ENCODE results near the gene PRM3.
"Not testable (repeated sequence)": the region's sequence is repeated elsewhere in the genome, so short reads cannot be mapped to it uniquely, and the experiment has no call there.

Gene PRM3

DNA sequence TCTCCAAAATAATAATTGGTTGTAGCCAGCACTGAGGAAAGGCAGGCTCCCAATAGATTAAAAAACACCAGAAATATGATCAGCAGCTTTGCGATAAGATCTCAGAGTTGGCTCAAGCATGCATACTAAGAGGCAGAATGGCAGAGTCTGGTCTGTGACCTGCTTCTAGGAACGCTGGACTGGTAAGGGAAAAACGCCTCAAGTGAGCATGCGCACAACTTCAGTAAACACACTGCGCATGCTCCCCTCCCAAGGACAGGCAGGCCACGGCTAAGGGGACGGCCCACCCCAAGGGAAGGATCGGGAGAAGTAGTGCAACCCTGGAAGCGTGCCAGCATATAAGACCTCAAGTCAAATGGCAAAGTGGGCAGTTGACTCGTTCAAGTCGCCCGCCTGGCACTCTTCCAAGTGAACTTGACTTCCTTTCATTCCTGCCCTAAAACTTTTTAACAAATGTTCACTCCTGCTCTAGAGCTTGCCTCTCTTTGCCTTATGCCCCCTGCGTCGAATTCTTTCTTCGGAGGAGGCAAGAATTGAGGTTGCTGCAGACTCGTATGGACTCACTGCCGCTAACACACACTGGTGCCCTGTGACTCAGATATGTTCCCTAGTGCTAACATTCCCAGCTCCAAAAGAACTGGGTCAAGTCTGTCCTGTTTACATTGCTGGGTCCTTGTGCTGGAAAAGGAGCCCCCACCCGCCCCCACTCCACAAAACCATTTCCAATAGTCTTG, 30.1 kb upstream of the PRM3 start:
- DNase-seq, result no peak

DNA sequence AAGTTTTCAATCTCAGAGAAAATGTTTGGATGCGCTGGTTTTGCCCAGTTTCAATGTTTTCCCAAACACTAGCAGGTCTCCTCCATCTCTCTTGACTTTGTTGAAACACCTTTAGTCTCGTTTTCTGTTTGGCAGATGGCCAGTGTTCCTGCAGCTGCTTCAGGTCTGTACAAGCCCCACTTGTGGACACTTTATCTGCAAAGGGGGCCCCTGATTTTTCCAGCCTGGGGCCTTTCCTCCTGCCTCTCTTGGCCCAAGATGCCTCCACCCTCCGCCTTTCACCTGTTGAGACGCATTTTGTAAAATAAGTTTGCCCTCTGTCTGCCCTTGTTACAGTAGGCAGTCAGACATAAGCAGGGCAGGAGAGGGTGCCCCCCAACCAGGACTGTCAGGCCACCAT, 29.5 kb upstream of the PRM3 start:
- no peak for DNase-seq

DNA sequence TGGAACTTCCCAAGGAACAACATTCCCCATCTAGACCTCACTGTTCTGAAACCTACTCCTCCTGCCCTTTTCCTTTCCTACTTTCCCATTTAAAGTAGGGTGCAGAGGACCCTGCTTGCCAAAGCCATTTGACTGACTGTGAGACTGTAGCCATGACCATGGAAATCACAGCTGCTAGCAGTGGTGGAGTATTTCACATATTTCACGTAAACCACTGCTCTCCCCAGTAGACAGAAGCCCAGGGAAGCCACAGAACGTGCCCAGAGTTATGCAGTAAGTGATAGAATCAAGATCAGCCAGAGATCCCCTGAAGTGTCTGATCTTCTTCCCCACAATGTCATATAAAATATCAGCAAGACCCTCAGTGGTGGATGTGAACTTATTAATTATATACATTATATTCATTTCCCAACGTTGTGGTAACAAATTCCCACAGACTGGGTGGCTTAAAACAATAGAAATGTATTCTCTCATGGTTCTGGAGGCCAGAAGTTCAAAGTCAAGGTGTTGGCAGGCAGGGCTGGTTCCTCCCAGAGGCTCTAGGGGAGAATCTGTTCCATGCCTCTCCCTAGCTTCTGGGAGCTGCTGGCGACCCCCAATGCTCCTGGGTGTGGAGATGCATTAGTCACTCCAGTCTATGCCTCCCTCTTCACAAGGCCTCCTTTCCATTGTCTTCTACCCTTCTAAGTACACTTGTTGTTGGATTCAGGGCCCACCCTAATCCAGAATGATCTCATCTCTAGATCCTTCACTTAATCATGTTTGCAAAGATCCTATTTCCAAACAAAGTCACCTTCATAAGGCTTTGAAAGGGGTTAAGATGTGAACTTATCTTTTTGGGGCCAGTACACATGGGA, 28.4 kb upstream of the PRM3 start:
- no peak for DNase-seq

DNA sequence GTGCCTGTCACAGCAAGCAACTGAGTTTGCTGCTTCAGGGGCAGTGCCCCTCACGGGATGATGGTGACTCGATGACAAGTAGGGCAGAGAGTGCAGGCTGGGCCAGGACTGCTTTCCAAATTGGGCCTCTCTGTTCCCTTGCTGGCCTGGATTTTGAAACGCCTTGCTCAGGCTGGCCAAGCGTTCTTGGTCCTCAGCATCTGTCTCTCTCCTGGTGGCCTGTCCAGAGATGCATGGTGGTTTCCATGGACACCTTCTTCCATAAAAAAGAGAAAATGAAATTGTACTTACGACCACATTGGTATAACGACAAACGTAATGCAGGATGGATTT, 27.1 kb upstream of the PRM3 start:
- no peak for DNase-seq

DNA sequence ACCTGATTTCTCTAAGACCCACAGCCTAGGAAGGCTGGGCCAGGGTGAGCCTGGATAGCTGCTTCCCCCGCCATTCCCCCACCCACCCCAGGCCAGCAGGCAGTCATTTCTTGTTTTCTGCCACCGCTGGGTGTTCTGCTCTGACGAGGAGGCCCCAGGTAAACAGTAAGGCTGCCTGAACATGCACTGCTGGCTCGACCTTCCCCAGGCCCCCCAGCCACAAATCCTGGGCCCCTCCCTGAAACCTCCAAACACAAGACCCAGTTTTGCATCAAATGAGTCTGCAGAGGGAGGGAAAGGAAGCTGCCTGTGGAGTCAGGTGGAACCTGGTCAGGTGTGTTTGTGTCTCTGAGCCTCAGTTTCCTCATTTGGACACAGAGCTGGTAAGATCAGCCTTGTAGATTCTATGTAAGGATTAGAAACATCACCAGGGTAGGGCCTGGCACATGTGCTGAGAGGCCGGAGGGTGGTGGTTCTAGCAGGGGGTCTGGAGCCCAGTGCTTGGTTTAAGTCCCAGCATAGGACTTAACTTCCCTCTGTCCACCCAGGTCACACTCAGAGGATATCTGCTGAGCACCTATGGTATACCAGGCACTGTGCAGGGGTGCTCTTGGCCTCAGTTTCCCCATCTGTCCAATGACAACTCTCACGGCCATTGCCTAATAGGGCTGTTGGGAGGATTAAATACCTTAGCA, 26.6 kb upstream of the PRM3 start:
- no peak for DNase-seq

DNA sequence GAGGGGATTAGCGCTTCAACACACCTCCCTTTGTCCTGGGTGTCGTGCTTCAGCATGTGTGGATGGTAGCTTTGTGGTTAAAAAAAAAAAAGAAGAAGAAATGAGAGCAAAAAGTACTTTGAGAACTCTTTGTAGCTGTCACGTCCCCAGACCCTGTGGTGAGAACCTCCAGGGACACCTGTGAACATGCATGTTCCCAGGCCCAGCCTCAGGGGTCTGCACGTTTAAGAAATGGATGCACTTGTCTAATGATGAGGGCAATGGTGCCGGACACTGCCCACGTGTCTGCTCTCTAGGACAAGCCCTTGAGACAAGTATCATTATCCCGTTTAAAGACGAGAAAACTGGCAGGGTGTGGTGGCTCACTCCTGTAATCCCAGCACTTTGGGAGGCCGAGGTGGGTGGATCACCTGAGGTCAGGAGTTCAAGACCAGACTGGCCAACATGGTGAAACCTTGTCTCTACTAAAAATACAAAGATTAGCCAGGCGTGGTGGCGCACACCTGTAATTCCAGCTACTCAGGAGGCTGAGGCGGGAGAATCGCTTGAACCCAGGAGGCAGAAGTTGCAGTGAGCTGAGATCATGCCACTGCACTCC, 25.6 kb upstream of the PRM3 start:
- not testable (repeated sequence) for DNase-seq

DNA sequence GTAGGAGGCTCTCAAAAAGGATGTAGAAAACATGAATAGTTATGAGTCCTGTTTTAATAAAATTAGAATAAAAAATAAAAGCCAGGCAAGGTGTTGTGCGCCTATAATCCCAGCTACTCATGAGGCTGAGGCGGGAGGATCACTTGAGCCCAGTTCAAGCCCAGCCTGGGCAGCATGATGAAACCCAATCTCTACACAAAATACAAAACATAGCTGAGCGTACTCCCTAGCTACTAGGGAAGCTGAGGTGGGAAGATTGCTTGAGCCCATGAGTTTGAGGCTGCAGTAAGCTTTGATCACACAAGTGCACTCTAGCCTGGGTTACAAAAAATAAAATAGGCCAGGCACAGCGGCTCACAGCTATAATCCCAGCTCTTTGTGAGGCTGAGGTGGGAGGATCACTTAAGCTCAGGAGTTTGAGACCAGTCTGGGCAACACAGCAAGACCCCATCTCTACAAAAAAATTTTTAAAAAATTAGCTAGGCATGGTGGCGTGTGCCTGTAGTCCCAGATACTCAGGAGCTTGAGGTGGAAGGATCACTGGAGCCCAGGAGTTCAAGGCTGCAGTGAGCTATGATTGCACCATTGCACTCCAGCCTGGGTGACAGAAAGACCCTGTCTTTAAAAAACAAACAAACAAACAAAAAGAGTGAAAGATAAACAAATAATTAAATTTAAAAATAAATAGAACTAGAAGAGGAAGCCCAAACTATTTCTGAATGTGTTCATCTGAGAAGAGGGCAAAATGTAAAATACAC, 24.9 kb upstream of the PRM3 start:
- no peak for DNase-seq

DNA sequence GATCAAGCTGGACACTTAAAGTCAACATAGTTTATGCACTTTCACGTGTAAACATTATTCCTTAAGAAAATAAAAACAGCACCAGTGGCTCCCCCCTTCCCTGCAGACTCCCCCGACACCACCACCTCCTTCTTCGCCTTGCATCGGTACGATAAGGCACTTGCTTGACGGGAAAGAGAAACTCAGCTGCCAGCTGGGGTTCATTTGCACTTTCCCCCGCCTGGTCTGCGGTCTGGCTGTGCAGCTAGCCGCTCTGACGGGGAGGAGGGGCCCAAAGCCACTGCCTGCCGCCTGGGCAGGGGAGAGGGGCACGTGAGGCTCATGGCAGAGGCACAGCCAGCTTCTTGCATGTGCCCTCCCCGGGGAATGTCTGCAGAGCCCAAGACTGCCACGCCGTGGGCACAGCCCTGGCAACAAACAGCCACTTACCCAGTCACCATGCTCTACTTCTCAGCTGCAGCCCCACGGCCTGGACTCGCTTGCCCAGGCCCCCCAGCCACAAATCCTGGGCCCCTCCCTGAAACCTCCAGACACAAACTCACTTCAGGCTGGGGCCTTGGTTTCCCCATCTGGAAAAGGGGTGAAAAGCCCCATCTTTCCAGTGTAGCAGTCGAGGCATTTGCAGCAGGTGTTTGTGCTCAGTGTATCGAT, 24.2 kb upstream of the PRM3 start:
- peak; percentile 78 for DNase-seq

DNA sequence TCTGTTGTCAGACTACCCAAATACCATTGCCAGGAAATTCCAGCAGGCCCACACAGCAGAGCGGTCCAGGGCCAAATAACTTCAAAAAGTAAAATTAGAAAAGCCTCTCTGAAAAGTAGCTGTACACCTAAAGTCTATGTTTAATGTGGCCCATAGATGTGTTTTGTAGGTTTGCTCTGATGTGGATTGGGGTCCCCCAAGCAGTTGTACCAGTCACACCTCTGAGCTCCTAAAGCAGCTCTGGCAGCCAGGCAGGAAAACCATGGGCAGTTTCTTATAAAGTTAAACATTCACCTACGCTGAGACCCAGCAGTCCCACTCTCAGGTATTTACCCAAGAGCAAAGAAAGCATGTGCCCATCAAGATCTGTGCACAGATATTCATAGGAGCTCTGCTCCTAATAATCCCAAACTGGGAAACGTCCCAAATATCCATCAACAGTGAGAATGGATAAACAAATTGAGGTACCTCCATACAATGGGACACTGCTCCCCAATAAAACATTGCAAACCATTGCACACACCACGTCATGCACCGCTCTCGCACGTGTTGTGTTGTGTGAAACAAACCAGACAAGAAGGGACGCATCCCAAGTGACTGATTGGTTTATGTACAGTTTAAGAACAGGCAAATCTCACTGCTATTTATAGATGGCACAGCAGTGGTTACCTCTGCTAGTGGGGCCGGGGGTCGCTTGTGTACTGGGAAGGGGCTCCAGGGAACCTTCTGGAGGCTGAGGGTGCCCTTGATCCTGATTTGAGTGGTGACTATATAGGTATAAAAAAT, 23.5 kb upstream of the PRM3 start:
- DNase-seq, result no peak

DNA sequence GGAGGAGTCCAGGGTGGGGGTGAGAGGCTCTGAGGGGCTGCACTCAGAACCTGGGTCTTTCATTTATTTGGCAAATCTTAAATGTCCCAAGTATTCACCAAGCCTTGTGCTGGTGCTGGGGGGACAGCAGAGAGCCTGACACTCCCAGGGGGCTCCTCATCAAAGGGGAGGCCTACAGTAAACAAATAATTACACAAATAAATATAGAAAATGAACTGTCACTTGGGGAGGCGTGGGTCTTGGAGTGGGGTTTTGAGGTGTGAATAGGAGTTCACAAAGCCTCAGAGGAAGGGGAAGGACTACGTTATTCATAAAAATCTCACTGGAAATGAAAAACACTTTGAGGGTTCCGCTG, 22.9 kb upstream of the PRM3 start:
- DNase-seq, result no peak

DNA sequence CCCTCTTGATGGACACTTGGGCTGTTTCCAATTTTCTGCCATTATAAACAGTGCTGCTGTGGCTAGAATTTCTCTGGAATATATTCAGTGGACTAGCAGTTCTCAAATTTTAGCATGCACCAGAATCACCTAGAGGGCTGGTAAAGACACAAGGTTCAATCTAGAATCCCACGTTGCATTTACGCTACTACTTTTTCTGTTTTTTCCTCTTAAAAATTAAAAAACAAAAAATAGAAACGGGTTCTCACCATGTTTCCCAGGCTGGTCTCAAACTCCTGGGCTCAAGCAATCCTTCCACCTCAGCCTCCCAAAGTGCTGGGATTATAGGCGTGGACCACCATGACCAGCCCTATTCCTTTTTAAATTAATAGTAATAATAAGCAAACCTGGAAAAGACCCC, 22.2 kb upstream of the PRM3 start:
- DNase-seq, result no peak

DNA sequence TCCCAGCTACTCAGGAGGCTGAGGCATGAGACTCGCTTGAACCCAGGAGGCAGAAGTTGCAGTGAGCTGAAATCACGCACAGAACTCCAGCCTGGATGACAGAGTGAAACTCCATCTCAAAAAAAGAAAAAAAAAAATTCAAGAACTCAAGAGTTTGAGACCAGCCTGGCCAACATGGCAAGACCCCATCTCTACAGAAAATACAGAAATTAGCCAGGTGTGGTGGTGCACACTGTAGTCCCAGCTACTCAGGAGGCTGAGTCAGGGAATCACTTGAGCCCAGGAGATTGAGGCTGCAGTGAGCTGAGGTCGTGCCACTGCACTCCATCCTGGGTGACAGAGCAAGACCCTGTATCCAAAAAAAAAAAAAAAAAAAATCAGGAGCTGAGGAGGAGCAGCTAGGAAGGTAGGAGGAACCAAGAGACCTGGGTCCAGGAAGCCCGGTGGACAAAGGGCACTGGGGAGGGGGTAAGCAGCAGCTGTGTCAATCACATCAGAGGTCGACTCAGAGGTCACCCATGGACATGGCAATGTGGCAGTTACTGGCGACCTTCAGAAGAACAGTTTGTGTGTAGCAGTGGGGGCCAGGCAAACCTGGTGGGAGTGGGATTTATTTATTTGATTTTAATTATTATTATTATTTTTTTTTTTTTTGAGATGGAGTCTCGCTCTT, 18.8 kb upstream of the PRM3 start:
- DNase-seq, result no peak

DNA sequence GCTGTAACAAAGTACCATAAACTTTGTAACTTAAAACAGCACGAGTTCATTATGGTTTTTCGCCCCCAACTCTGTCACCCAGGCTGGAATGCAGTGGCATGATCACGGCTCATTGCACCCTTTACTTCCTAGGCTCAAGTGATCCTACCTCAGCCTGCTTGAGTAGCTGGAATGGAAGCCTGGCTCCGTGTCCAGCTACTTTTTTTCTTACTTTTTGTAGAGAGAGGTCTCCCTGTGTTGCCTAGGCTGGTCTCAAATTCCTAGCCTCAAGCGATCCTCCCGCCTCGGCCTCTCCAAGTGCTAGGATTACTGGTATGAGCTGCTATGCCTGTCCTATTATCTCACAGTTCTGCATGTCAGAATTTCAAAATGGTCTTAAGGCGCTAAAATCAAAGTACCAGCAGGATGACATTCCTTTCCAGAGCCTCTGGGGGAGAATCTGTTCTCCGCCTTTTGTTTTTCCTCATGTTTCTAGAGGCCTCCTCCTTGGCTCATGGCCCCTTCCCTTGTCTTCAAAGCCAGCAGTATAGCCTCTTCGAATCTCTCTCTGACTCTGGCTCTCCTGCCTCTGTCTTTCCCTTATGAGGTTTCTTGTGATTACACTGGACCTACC, 17.8 kb upstream of the PRM3 start:
- DNase-seq, result no peak

DNA sequence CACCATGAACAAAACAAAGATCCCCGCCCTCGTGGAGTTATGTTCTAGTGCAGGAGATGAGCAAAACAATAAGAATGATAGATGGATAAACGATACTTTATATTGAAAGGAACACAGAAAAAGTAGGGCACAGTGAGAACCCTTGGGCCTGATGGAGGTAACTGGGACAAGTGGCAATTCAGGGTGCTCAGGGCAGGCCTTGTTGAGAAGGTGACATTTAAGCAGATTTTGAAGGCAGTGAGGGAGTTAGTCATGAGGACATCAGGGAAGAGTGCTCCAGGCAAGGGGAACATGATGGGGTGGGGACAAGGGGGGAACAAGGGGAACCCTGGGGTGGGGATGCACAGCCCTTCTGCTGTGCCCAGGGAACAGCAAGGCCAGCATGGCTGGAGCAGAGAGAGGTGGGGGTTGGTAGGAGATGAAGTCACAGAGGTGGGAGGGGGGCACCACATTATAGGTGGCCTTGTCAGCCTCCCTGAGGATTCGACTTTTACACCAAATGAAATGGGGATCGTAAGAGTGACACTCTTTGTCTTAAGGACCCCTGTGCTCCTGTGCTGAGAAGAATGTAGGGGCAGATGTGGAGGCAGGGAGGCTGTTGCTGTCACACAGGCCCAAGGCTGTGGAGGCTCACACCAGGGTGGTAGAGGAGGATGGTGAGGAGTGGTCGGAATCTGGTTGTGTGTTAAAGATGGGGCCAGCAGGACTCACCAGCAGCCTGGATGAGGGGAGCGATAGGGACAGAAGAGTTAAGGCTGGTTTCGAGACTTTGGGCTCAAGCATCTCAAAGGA, 16.9 kb upstream of the PRM3 start:
- no peak for DNase-seq

DNA sequence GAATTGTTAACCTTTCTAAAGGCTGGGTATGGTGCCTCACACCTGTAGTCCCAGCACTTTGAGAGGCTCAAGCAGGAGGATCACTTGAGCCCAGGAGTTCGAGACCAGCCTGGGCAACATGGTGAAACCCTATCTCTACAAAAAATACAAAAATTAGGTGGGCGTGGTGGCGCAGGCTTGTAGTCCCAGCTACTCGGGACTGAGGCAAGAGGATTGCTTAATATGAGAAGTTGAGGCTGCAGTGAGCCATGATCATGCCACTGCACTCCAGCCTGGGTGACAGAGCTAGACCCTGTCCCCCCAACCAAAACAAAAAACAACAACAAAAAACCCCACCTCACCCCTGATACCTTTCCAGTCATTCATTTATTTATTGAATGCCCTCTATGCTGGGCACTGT, 16.3 kb upstream of the PRM3 start:
- DNase-seq, result not testable (repeated sequence)

DNA sequence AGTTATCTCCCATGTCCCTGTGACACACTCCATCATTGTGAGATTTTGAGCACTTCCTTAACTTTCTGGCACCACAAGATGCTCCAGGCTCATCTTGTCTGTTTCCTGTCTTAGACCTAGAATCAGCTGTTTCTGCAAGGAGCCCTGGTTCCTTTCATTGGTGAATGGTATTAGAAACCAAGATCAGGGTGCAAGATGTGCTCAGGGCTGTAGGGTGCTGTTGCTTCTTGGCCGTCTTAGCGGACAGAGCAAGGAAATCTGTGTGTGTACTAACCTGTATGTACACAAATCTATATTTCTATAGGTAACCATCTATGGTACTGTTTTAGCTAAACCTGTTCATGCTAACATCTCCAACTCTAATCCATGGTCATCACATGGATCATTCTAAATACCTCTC, 15.8 kb upstream of the PRM3 start:
- no peak for DNase-seq

DNA sequence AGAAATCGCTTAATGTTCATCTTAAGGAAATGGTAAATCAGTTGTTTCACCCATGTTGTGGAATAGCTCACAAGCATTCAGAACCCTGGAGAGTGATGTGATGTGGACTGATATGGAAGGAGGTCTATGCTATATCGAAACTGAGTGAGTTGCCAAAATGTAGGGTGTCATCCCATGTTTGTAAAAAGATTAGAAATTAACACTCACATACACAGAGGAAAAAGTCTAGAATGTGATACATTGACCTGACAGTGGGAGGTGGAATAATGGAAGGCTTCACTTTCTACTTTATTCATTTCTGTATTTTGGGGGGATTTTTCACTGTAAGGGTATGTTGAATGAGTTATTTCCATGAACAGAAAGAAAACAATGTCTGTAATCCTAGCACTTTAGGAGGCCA, 12.4 kb upstream of the PRM3 start:
- no peak for DNase-seq

DNA sequence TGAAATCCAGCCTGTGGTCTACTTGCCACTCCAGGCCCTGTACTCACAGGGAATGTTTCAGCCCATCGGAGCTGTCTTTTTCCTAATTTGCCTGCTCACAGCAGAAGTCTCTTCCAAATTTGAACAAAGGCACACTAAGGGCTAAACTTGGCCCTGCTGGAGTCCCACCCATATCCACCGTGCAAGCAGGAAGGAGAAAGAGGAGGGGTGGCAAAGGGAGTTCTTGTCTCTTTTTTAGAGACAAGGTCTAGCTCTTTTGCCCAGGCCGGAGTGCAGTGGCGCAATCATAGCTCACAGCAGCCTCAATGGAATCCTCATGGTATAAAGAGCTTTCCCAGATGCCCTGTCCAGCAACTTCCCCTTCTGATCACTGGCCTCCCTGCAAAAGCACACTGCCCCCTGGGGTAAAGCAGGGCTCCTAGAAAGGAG, 10.4 kb upstream of the PRM3 start:
- DNase-seq, result no peak

Measured in NCI-H2107 (cell line).